Activated CD8-positive, alpha-beta T cell treated with anti-CD3 and anti-CD28 coated beads, Interleukin-2, amount 10 ng/mL, durations not matched to agents 7 days and 5 days (primary cell): ENCODE data around the gene ITPK1. TPM values are rescaled to one million over a fixed set of nuclear protein-coding genes. Genes with fewer than 3 reads are reported as not detected.
"Not testable (repeated sequence)": the region's sequence is repeated elsewhere in the genome, so short reads cannot be mapped to it uniquely, and the experiment has no call there.

Source experiments
- ATAC-seq: fragments of 150-1000 bp; cut with Tn5 transposase; one replicate; pipeline ENCODE4 v1.10.0; 2021; ENCODE audit warnings: moderate library complexity
- CTCF ChIA-PET: fragments of 350-600 bp; sonication (Branson Sonifier 250); formaldehyde crosslinking; loops from one replicate; lab custom pipeline; 2021; ENCODE audit warnings: antibody characterized with exemption; lab: Charles Lee
- POLR2A ChIA-PET: fragments of 350-600 bp; sonication (Branson Sonifier 250); formaldehyde crosslinking; loops from one replicate; lab custom pipeline; 2021; ENCODE audit warnings: antibody characterized with exemption; lab: Charles Lee
- DNase-seq: peaks from one replicate; pipeline ENCODE4 v3.0.0-alpha.2; 2020
- H3K27ac Mint-ChIP-seq: one replicate; pipeline ENCODE4 v1.8.0; 2021; ENCODE audit warnings: mild to moderate bottlenecking, mixed read lengths
- H3K27me3 Mint-ChIP-seq: one replicate; pipeline ENCODE4 v1.8.0; 2021; ENCODE audit warnings: low read depth, mixed read lengths
- H3K36me3 Mint-ChIP-seq: one replicate; pipeline ENCODE4 v1.8.0; 2021; ENCODE audit warnings: low read depth, mixed read lengths
- H3K4me1 Mint-ChIP-seq: one replicate; pipeline ENCODE4 v1.8.0; 2021; ENCODE audit warnings: low read depth, mixed read lengths
- H3K4me3 Mint-ChIP-seq: one replicate; pipeline ENCODE4 v1.8.0; 2021; ENCODE audit warnings: mild to moderate bottlenecking, mixed read lengths
- H3K9me3 Mint-ChIP-seq: one replicate; pipeline ENCODE4 v1.8.0; 2022; ENCODE audit warnings: mixed read lengths; ENCODE audit not compliant: insufficient read depth
- total RNA-seq, 2 experiments: library from RNA; stranded (reverse); gene quantifications; one replicate each; pipeline ENCODE4 v1.2.3, GENCODE V29; 2021

The ITPK1 gene
- total RNA-seq: 100 to 1,000 TPM; 103 to 107 TPM

- peak within 1 kb of the TSS; percentile 81 for H3K4me3 Mint-ChIP-seq
- ChIA-PET CTCF (interaction anchor here (0.8 to 4.4 kb wide), 19 partner anchors 7 to 163 kb away, joined by 3 to 145 read pairs (median 12); no protein-coding TSS in a partner anchor), POLR2A (interaction anchor here (0.6 to 3.2 kb wide), 5 partner anchors 12 to 130 kb away, joined by 3 to 28 read pairs (median 4); partner anchors contain the start of genes LYSET and MOAP1)
- peaks cover 41% of the 10 kb centered on the region for H3K4me1 Mint-ChIP-seq
- DNase-seq (peak; percentile 67), ATAC-seq (peak; percentile 60)
- no peaks in the 10 kb centered on the region for H3K9me3 Mint-ChIP-seq
- peaks cover 7% of the 10 kb centered on the region for H3K36me3 Mint-ChIP-seq
- peak within 1 kb of the TSS; percentile 86 for H3K27ac Mint-ChIP-seq
- no peaks in the 10 kb centered on the region for H3K27me3 Mint-ChIP-seq
These were observed at the start of gene ITPK1 for GRCh38 chr14:93115821-93116675. TSS of gene ITPK1 (minus strand) at chr14:93115925. CDS start at chr14:93115163, 762 bp downstream.

DNA sequence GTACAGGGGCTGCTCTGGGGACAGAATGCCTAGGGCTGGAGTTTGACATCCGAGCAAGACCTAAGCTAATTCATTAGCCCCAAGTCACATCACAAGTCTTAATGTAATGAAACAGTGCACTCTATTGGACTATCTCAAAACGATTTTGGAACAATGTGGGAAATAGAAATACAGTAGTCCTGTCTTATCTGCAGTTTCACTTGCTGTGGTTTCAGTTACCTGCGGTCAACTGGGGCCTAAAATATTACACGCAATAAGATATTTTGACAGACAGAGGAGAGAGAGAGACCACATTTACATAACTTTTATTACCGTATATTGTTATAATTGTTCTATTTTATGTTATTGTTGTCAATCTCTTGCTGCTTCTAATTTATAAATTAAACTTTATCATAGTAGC is 47.8 kb upstream of the ITPK1 start:
- no peak overlapping the region for H3K27ac Mint-ChIP-seq
- H3K4me3 Mint-ChIP-seq: no peak overlapping the region
- no peaks in the 10 kb centered on the region for H3K9me3 Mint-ChIP-seq
- no peak for DNase-seq
- POLR2A ChIA-PET: no interaction called here
- CTCF ChIA-PET: interaction anchor here (1.0 to 1.4 kb wide), 2 partner anchors 14 to 51 kb away, joined by 3 to 5 read pairs; no protein-coding TSS in a partner anchor
- ATAC-seq: no peak
- H3K27me3 Mint-ChIP-seq: no peaks in the 10 kb centered on the region
- H3K36me3 Mint-ChIP-seq: no peaks in the 10 kb centered on the region
- H3K4me1 Mint-ChIP-seq: no peaks in the 10 kb centered on the region

GRCh38 chr14:93161411-93161940 is 45.8 kb upstream of the ITPK1 start:
- CTCF ChIA-PET: interaction anchor here (0.8 to 1.0 kb wide), 3 partner anchors 15 to 48 kb away, joined by 3 to 7 read pairs (median 4); no protein-coding TSS in a partner anchor

DNA sequence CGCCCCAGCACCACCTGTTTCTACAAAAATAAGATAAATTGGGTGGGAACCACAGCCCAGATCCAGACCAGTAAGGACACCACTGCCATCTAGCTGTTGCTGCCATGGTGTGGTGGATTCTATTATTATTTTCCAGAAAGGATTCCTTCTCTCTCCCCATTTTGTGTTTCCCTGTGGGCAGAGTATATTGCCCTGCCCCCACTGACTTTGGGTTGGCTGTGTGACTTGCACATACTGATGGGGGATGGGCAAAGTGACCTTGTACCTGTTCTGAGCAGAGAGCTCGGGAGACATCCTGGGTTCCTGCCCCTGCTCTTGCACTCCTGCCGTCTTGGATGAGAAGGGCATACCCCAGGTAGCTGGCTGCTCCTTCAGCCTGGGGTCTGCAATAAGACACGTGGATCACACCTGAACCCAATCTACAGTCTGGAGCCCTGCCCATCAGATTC is 44.7 kb upstream of the ITPK1 start:
- Mint-ChIP-seq H3K4me1 (no peaks in the 10 kb centered on the region), H3K36me3 (no peaks in the 10 kb centered on the region), H3K27ac (no peak overlapping the region), H3K27me3 (peaks cover 2% of the 10 kb centered on the region), H3K9me3 (no peaks in the 10 kb centered on the region), H3K4me3 (no peak overlapping the region)
- ATAC-seq (peak; percentile 52), DNase-seq (peak; percentile 40)
- ChIA-PET CTCF (interaction anchor here (0.8 to 1.0 kb wide), 3 partner anchors 16 to 47 kb away, joined by 3 to 7 read pairs (median 4); no protein-coding TSS in a partner anchor), POLR2A (no interaction called here)

More at GRCh38 chr14:93161411-93161940, 45.8 kb upstream of the ITPK1 start:
- no peaks in the 10 kb centered on the region for H3K36me3 Mint-ChIP-seq
- no peaks in the 10 kb centered on the region for H3K9me3 Mint-ChIP-seq
- H3K4me1 Mint-ChIP-seq: no peaks in the 10 kb centered on the region
- H3K4me3 Mint-ChIP-seq: no peak overlapping the region
- POLR2A ChIA-PET: no interaction called here
- DNase-seq: no peak
- peaks cover 2% of the 10 kb centered on the region for H3K27me3 Mint-ChIP-seq
- no peak for ATAC-seq
- H3K27ac Mint-ChIP-seq: no peak overlapping the region

GRCh38 chr14:93159625-93160352 is 44.1 kb upstream of the ITPK1 start:
- POLR2A ChIA-PET, CTCF ChIA-PET, H3K4me1 Mint-ChIP-seq, H3K27ac Mint-ChIP-seq, H3K36me3 Mint-ChIP-seq, H3K4me3 Mint-ChIP-seq, H3K27me3 Mint-ChIP-seq, H3K9me3 Mint-ChIP-seq: not testable (repeated sequence)
- peak; percentile 24 for ATAC-seq
- DNase-seq: peak; percentile 35

GRCh38 chr14:93158349-93158748 is 42.6 kb upstream of the ITPK1 start:
- POLR2A ChIA-PET, ATAC-seq: not testable (repeated sequence)

GRCh38 chr14:93156693-93157369 is 41.1 kb upstream of the ITPK1 start:
- ChIA-PET CTCF (no interaction called here), POLR2A (no interaction called here)
- Mint-ChIP-seq H3K4me1 (no peaks in the 10 kb centered on the region), H3K4me3 (no peak overlapping the region), H3K36me3 (no peaks in the 10 kb centered on the region), H3K9me3 (no peaks in the 10 kb centered on the region), H3K27ac (no peak overlapping the region), H3K27me3 (peaks cover 2% of the 10 kb centered on the region)
- ATAC-seq: no peak
- no peak for DNase-seq

More at GRCh38 chr14:93158349-93158748, 42.6 kb upstream of the ITPK1 start:
- H3K27ac Mint-ChIP-seq, H3K4me3 Mint-ChIP-seq, H3K27me3 Mint-ChIP-seq, H3K36me3 Mint-ChIP-seq, H3K9me3 Mint-ChIP-seq, H3K4me1 Mint-ChIP-seq, CTCF ChIA-PET, DNase-seq: not testable (repeated sequence)

DNA sequence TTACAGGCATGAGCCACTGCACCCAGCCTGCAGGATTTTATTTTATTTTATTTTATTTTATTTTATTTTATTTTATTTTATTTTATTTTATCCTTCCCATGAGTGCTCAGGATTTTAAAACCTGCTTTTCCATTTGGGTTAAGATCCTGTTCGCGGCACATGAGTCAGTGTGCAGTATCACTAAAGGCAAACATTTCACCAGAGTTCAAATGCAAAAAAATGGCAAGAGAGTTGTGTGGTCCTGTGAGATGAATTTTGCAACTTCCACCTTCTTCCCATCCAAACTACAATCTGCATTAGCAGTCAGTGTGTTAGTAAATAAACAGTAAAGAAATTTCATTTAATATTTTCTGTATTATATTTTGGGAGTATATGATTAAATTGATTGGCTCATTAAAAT is 39.9 kb upstream of the ITPK1 start:
- DNase-seq (no peak), ATAC-seq (no peak)
- Mint-ChIP-seq H3K27ac (no peak overlapping the region), H3K9me3 (no peaks in the 10 kb centered on the region), H3K27me3 (peaks cover 7% of the 10 kb centered on the region), H3K4me1 (peaks cover 2% of the 10 kb centered on the region), H3K36me3 (no peaks in the 10 kb centered on the region), H3K4me3 (no peak overlapping the region)
- CTCF ChIA-PET: no interaction called here
- POLR2A ChIA-PET: no interaction called here

DNA sequence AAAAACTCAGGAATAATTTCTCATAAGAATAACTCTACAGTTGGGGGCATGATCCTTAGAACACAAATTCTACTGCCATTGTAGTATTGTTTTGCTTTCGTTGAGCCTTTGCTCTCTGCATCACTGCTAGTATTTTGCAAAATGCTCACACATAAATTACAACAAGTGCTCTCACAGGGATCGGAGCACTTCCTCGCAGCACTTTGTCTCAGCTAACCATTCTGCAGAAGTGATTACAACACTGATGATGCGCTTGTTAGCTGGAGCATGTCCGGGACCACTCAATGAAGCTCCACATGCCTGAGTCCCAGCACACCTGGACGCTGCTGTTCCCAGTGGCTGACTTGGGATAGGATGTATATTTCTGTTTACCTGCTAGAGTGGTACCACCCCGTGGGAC is 37.4 kb upstream of the ITPK1 start:
- ChIA-PET POLR2A (no interaction called here), CTCF (no interaction called here)
- no peak for DNase-seq
- H3K9me3 Mint-ChIP-seq: no peaks in the 10 kb centered on the region
- H3K27me3 Mint-ChIP-seq: peaks cover 10% of the 10 kb centered on the region
- no peak overlapping the region for H3K27ac Mint-ChIP-seq
- H3K4me3 Mint-ChIP-seq: no peak overlapping the region
- no peak for ATAC-seq
- no peaks in the 10 kb centered on the region for H3K36me3 Mint-ChIP-seq
- H3K4me1 Mint-ChIP-seq: peaks cover 2% of the 10 kb centered on the region

DNA sequence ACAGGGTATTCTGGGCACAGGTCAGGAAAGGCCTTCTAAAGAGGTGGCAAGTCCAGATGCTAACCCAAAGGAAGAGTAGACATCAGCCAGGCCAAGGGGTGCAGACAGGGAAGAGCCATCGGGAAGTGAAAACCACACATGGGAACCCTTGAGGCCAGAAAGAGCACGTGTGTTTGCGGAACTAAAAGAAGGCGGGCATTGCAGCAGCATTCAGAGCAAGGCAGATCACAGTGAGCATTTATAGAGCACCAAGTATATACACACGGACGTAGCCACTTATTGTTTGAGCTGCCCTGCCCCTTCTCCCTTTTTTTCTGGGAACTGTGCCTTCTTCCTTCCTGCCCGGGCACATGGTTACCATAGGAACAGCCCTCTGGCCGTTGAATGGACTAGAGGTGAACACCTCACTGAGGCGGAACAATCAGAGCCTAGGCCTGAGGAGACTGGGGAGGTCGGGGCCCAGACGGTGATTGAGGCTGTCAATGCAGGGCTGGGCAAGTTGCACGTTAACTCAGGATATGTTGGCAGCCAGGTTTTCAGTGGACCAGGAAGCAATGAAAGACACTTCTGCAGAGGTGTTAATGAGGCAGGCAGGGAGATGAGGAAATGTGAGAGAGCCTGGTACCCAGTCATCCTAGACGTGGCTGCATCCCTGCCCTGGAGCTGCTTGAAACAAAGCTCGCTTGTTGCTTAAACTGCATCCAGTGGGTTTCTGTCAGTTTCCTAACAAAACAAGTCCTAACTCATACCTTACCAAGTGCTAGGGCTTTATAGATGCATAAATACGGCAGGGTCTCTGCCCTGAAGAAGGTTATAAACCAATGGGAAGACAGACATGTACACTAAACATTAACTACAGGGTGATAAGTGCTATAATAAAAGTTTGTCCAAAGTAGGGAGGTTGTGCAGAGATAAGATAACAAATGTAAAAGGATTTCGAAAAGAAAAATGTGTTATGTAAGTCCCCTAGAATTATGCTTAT is 34.8 kb upstream of the ITPK1 start:
- no peak for DNase-seq
- H3K9me3 Mint-ChIP-seq: no peaks in the 10 kb centered on the region
- no peak for ATAC-seq
- H3K4me3 Mint-ChIP-seq: no peak overlapping the region
- CTCF ChIA-PET: interaction anchor here (0.8 kb wide), 1 partner anchor 49 kb away, joined by 3 read pairs; no protein-coding TSS in a partner anchor
- no peaks in the 10 kb centered on the region for H3K36me3 Mint-ChIP-seq
- peaks cover 7% of the 10 kb centered on the region for H3K27me3 Mint-ChIP-seq
- peaks cover 2% of the 10 kb centered on the region for H3K4me1 Mint-ChIP-seq
- H3K27ac Mint-ChIP-seq: no peak overlapping the region
- POLR2A ChIA-PET: no interaction called here
